ENCODE results near the gene BNIP1.

Gene BNIP1

GRCh38 chr5:173208296-173208695, 64.0 kb downstream of the BNIP1 start:
- no peak for DNase-seq (ENCODE audit: extremely low read depth in 1 of 2, low read depth in 1 of 2)

GRCh38 chr5:173210877-173211276, 66.5 kb downstream of the BNIP1 start:
- DNase-seq (ENCODE audit: extremely low read depth in 1 of 2, low read depth in 1 of 2): no peak

DNA sequence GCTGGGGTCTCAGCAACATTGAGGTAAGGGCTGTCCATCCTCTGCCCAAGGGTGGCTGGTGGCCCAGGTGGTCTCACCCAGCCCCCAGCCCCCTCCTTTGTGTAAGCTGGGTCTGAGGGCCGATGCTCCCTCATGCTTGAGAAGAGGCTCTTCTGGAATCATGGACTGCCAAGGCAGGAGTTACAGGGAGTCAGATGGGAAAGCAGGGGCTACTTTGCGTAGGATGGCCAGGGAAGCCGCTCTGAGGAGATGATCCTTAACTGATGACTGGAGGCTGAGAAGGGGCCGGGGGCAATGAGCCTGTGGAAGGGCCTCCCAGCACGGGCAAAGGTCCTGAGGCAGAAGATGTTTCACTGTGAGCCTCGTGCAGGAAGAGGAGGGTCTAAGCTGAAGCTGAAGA, 67.0 kb downstream of the BNIP1 start:
- DNase-seq (ENCODE audit: extremely low read depth in 1 of 2, low read depth in 1 of 2): no peak

- DNase-seq (ENCODE audit: extremely low read depth in 1 of 2, low read depth in 1 of 2): no peak
Measured at GRCh38 chr5:173213236-173213933, 69.1 kb downstream of the BNIP1 start.

All from stimulated activated CD8-positive, alpha-beta memory T cell treated with anti-CD3 and anti-CD28 coated beads, Interleukin-7, amount 100 ng/mL, for 48 hours (primary cell).